H9 (cell line): ENCODE results near the gene DIP2C. TPM values are rescaled to one million over a fixed set of nuclear protein-coding genes. Genes with fewer than 3 reads are reported as not detected.

ENCODE experiments used
- DNase-seq: peaks from one replicate; pipeline ENCODE4 v3.0.0-alpha.2; 2017
- H2AFZ ChIP-seq: one replicate; pipeline ENCODE4 v1.6.1; 2013; ENCODE audit warnings: mild to moderate bottlenecking, low read length, control low read depth, moderate library complexity
- H2AK5ac ChIP-seq: 2 replicates; pipeline ENCODE4 v1.6.1; 2013; ENCODE audit warnings: low read length, control low read depth, mixed read lengths; ENCODE audit not compliant: insufficient read length
- H2BK120ac ChIP-seq: one replicate; pipeline ENCODE4 v1.6.1; 2013; ENCODE audit warnings: low read depth, mild to moderate bottlenecking, low read length, control low read depth, inconsistent platforms; ENCODE audit not compliant: poor library complexity, severe bottlenecking
- H2BK12ac ChIP-seq: 2 replicates; pipeline ENCODE4 v1.6.1; 2013; ENCODE audit warnings: low read length, control low read depth, mixed read lengths, low read depth; ENCODE audit not compliant: insufficient read length
- H2BK15ac ChIP-seq: 2 replicates; pipeline ENCODE4 v1.6.1; 2013; ENCODE audit warnings: low read depth, low read length, control low read depth
- H2BK20ac ChIP-seq: one replicate; pipeline ENCODE4 v1.6.1; 2013; ENCODE audit warnings: low read depth, mild to moderate bottlenecking, low read length, control low read depth, inconsistent platforms; ENCODE audit not compliant: poor library complexity, severe bottlenecking
- H2BK5ac ChIP-seq: 2 replicates; pipeline ENCODE4 v1.6.1; 2013; ENCODE audit warnings: low read length, control low read depth, mixed read lengths; ENCODE audit not compliant: insufficient read length
- H3K14ac ChIP-seq: 2 replicates; pipeline ENCODE4 v1.6.1; 2013; ENCODE audit warnings: low read length, control low read depth; ENCODE audit not compliant: insufficient read depth
- H3K18ac ChIP-seq: 2 replicates; pipeline ENCODE4 v1.6.1; 2013; ENCODE audit warnings: low read depth, mild to moderate bottlenecking, mixed read lengths, low read length, control low read depth; ENCODE audit not compliant: insufficient read length
- H3K23ac ChIP-seq: 2 replicates; pipeline ENCODE4 v1.6.1; 2013; ENCODE audit warnings: low read length, control low read depth, mixed read lengths, low read depth; ENCODE audit not compliant: insufficient read length
- H3K23me2 ChIP-seq: 2 replicates; pipeline ENCODE4 v1.6.1; 2013; ENCODE audit warnings: low read depth, mild to moderate bottlenecking, mixed read lengths, low read length, control low read depth; ENCODE audit not compliant: insufficient read length, poor library complexity, severe bottlenecking
- H3K27ac ChIP-seq: 2 replicates; pipeline ENCODE4 v1.5.1; 2013; ENCODE audit warnings: low read length, control low read depth, mixed read lengths, low read depth; ENCODE audit not compliant: insufficient read length
- H3K27me3 ChIP-seq: 2 replicates; pipeline ENCODE4 v1.6.1; 2013; ENCODE audit warnings: low read length, control low read depth, inconsistent platforms; ENCODE audit not compliant: insufficient read depth
- H3K4ac ChIP-seq: 2 replicates; pipeline ENCODE4 v1.6.1; 2013; ENCODE audit warnings: low read depth, mild to moderate bottlenecking, control low read depth, inconsistent platforms, low read length, moderate library complexity
- H3K4me1 ChIP-seq: 2 replicates; pipeline ENCODE4 v1.6.1; 2013; ENCODE audit warnings: low read length, control low read depth, inconsistent platforms; ENCODE audit not compliant: insufficient read depth
- H3K4me2 ChIP-seq: 2 replicates; pipeline ENCODE4 v1.6.1; 2013; ENCODE audit warnings: low read length, control low read depth, mixed read lengths; ENCODE audit not compliant: insufficient read length, insufficient read depth
- H3K56ac ChIP-seq: 2 replicates; pipeline ENCODE4 v1.6.1; 2013; ENCODE audit warnings: low read depth, mild to moderate bottlenecking, mixed read lengths, low read length, control low read depth; ENCODE audit not compliant: insufficient read length
- H3K79me1 ChIP-seq: 2 replicates; pipeline ENCODE4 v1.6.1; 2013; ENCODE audit warnings: low read depth, mild to moderate bottlenecking, moderate library complexity, low read length, control low read depth, inconsistent platforms; ENCODE audit not compliant: insufficient read depth, poor library complexity, severe bottlenecking
- H3K79me2 ChIP-seq: 2 replicates; pipeline ENCODE4 v1.6.1; 2013; ENCODE audit warnings: low read length, control low read depth, inconsistent platforms; ENCODE audit not compliant: insufficient read depth
- H3K9ac ChIP-seq: 2 replicates; pipeline ENCODE4 v1.6.1; 2013; ENCODE audit warnings: low read length, control low read depth, mixed read lengths; ENCODE audit not compliant: insufficient read length; ENCODE audit errors: extremely low read depth
- H3K9me3 ChIP-seq: one replicate; pipeline ENCODE4 v1.6.1; 2013; ENCODE audit warnings: low read depth, low read length, inconsistent platforms; ENCODE audit not compliant: control insufficient read depth
- H3T11ph ChIP-seq: one replicate; pipeline ENCODE4 v1.6.1; 2013; ENCODE audit warnings: mild to moderate bottlenecking, low read length, control low read depth, inconsistent platforms
- H4K20me1 ChIP-seq: one replicate; pipeline ENCODE4 v1.6.1; 2013; ENCODE audit not compliant: control insufficient read depth, insufficient read length, insufficient read depth
- H4K5ac ChIP-seq: 2 replicates; pipeline ENCODE4 v1.6.1; 2013; ENCODE audit warnings: low read depth, mild to moderate bottlenecking, mixed read lengths, low read length, control low read depth; ENCODE audit not compliant: insufficient read length
- H4K8ac ChIP-seq: replicated peaks from 2 replicates; pipeline ENCODE4 v1.6.1; 2013; ENCODE audit warnings: low read length, control low read depth, mixed read lengths, low read depth; ENCODE audit not compliant: insufficient read length
- H4K91ac ChIP-seq: 2 replicates; pipeline ENCODE4 v1.6.1; 2013; ENCODE audit warnings: low read depth, mild to moderate bottlenecking, moderate library complexity, mixed read lengths, low read length, control low read depth; ENCODE audit not compliant: insufficient read length
- H3K27ac Mint-ChIP-seq, 3 experiments: 2 replicates in 2 of 3; 3 replicates in 1 of 3; pipeline ENCODE4 v1.8.0; 2020 to 2021; ENCODE audit warnings: mixed read lengths in 3 of 3, mild to moderate bottlenecking in 1 of 3, moderate library complexity in 1 of 3
- H3K27me3 Mint-ChIP-seq: 2 replicates; pipeline ENCODE4 v1.8.0; 2021; ENCODE audit warnings: low read depth, mild to moderate bottlenecking, moderate library complexity, mixed read lengths
- H3K36me3 Mint-ChIP-seq, 3 experiments: 2 replicates in 2 of 3; 3 replicates in 1 of 3; pipeline ENCODE4 v1.8.0; 2020 to 2021; ENCODE audit warnings: low read depth in 3 of 3, mixed read lengths in 3 of 3; ENCODE audit not compliant: insufficient read depth in 1 of 3
- H3K4me1 Mint-ChIP-seq, 2 experiments: 2 replicates each; pipeline ENCODE4 v1.8.0; 2020; ENCODE audit warnings: mixed read lengths in 2 of 2
- H3K4me3 Mint-ChIP-seq, 2 experiments: 2 replicates in 1 of 2; 3 replicates in 1 of 2; pipeline ENCODE4 v1.8.0; 2020 to 2021; ENCODE audit warnings: mild to moderate bottlenecking in 2 of 2, mixed read lengths in 2 of 2, moderate library complexity in 1 of 2
- H3K9me3 Mint-ChIP-seq, 2 experiments: 2 replicates in 1 of 2; 3 replicates in 1 of 2; pipeline ENCODE4 v1.8.0; 2020; ENCODE audit warnings: mild to moderate bottlenecking in 2 of 2, mixed read lengths in 2 of 2, moderate library complexity in 1 of 2
- WGBS: extraction: QIAGEN DNeasy Blood & Tissue Kit; methylation state at CpG from one replicate; pipeline ENCODE4 v1.1.7; 2013; ENCODE audit warnings: missing lambda C conversion rate, low lambda C conversion rate, mixed read lengths; ENCODE audit not compliant: insufficient read length; ENCODE audit errors: extremely low coverage; 5-methylcytosine and 5-hydroxymethylcytosine counted together
- total RNA-seq: library from RNA; stranded (reverse); gene quantifications from 2 replicates; pipeline ENCODE4 v1.2.1, GENCODE V29; 2021
- TF ChIP-seq, protein P1 (sequence below): fragments of 200-600 bp; sonication (generic); conservative IDR thresholded peaks from 3 replicates; pipeline ENCODE4 v1.8.0; 2021; ENCODE audit warnings: antibody characterized with exemption, mild to moderate bottlenecking

Gene DIP2C
- total RNA-seq, 1 experiment from 2014 or later = 7.9 TPM

DNA sequence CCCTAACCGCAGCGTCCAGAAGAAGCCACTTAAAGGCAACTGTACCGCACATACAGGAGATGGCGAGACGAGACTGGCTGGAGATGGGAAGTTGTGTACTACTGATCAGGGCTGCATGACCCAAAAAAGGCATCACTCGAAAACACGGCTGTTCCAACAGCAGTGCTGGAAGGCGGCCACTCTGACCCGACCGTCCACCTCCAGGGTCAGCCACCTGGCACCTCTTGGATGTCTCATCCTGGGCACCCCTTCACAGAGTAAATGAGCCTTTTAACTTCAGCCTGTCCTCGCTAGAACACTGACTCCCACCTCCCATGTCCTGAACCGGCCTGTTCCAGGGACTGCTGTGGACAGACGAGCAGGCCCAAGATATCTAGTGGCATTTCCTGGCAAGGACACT lies 180.7 kb downstream of the DIP2C start:
- no peak for DNase-seq
- Histone ChIP-seq H4K20me1 (no peaks in the 10 kb centered on the region), H3K9me3 (no peaks in the 10 kb centered on the region), H2BK15ac (no peak overlapping the region), H2BK5ac (no peak overlapping the region), H3K14ac (no peak overlapping the region), H3K4me2 (no peak overlapping the region), H4K8ac (no peak overlapping the region), H4K91ac (no peak overlapping the region), H2AK5ac (no peak overlapping the region), H2BK120ac (no peak overlapping the region), H3K9ac (no peak overlapping the region), H3K27ac (no peak overlapping the region), H3T11ph (no peak overlapping the region), H3K79me2 (no peaks in the 10 kb centered on the region), H4K5ac (no peak overlapping the region), H3K23ac (no peak overlapping the region), H2BK20ac (no peak overlapping the region), H2AFZ (no peak overlapping the region), H3K27me3 (peaks cover 52% of the 10 kb centered on the region), H3K4ac (no peak overlapping the region), H3K4me1 (no peaks in the 10 kb centered on the region), H3K79me1 (no peaks in the 10 kb centered on the region), H3K23me2 (no peaks in the 10 kb centered on the region), H3K56ac (no peak overlapping the region), H3K18ac (no peak overlapping the region), H2BK12ac (no peak overlapping the region)
- H3K9me3 Mint-ChIP-seq = peaks cover 0 to 5% of the 10 kb centered on the region in 2 experiments; a peak in 2 of 5 replicates
- H3K4me3 Mint-ChIP-seq = no peak overlapping the region
- peaks cover 91% of the 10 kb centered on the region for H3K27me3 Mint-ChIP-seq
- TF ChIP-seq, protein P1, sequence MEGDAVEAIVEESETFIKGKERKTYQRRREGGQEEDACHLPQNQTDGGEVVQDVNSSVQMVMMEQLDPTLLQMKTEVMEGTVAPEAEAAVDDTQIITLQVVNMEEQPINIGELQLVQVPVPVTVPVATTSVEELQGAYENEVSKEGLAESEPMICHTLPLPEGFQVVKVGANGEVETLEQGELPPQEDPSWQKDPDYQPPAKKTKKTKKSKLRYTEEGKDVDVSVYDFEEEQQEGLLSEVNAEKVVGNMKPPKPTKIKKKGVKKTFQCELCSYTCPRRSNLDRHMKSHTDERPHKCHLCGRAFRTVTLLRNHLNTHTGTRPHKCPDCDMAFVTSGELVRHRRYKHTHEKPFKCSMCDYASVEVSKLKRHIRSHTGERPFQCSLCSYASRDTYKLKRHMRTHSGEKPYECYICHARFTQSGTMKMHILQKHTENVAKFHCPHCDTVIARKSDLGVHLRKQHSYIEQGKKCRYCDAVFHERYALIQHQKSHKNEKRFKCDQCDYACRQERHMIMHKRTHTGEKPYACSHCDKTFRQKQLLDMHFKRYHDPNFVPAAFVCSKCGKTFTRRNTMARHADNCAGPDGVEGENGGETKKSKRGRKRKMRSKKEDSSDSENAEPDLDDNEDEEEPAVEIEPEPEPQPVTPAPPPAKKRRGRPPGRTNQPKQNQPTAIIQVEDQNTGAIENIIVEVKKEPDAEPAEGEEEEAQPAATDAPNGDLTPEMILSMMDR = no peak
- WGBS = no CpG with 5 or more reads among the region's 13 CpGs
- peaks cover 6 to 8% of the 10 kb centered on the region in 2 experiments; a peak in 3 of 4 replicates for H3K4me1 Mint-ChIP-seq
- peaks cover 1 to 11% (median 3%) of the 10 kb centered on the region in 3 experiments; a peak in 5 of 7 replicates for H3K36me3 Mint-ChIP-seq
- no peak overlapping the region for H3K27ac Mint-ChIP-seq
